ENCODE measurements around the gene DPH5.

The DPH5 gene

DNA sequence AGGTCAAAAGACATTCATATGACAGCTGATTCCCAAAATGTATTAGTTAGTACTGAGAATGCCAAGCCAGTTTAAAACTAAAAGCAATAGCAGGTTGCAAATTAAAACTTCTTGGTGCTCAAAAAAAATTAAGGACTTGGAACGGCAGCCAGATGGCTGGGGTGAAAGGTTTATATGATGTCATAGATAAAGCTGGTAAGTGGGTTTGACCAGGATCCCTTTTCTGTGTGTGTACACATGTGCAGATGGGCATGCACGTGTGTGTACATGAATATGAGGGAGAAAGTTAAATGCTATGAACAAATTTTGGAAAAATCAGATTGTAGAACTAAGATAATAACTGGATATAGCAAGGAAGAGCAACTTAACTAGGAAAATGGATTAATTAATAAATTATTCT lies 39.1 kb upstream of the DPH5 start:
- TF ChIP-seq, protein P1, sequence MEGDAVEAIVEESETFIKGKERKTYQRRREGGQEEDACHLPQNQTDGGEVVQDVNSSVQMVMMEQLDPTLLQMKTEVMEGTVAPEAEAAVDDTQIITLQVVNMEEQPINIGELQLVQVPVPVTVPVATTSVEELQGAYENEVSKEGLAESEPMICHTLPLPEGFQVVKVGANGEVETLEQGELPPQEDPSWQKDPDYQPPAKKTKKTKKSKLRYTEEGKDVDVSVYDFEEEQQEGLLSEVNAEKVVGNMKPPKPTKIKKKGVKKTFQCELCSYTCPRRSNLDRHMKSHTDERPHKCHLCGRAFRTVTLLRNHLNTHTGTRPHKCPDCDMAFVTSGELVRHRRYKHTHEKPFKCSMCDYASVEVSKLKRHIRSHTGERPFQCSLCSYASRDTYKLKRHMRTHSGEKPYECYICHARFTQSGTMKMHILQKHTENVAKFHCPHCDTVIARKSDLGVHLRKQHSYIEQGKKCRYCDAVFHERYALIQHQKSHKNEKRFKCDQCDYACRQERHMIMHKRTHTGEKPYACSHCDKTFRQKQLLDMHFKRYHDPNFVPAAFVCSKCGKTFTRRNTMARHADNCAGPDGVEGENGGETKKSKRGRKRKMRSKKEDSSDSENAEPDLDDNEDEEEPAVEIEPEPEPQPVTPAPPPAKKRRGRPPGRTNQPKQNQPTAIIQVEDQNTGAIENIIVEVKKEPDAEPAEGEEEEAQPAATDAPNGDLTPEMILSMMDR (conservative IDR thresholded peaks at IDR 0.05; ENCODE audit: low read depth, low read length), result no peak
- DNase-seq (ENCODE audit: low read depth), result no peak
- H3K4me3 ChIP-seq (ENCODE audit: low read length), result no peak overlapping the region

DNA sequence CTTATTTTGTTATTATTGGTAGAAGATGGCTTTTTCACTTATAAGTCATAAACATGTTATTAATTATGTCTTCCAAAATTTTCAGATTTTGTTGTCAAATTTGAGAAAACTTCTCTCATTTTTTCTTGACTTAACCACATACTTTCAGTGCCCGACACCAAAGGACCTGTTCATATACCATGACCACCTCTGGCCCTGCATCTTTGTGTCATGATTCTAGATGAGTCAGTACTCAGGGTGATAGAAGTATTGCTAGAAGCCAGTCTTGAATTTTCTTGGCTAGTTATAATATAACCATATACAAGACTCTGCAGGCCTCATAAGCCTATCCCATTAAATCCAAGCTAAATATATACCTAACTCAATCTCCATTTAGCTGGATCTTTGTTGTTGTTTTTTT lies 35.4 kb upstream of the DPH5 start:
- TF ChIP-seq, protein P1 (conservative IDR thresholded peaks at IDR 0.05; ENCODE audit: low read depth, low read length), result no peak
- H3K4me3 ChIP-seq (ENCODE audit: low read length), result no peak overlapping the region
- no peak for DNase-seq (ENCODE audit: low read depth)

DNA sequence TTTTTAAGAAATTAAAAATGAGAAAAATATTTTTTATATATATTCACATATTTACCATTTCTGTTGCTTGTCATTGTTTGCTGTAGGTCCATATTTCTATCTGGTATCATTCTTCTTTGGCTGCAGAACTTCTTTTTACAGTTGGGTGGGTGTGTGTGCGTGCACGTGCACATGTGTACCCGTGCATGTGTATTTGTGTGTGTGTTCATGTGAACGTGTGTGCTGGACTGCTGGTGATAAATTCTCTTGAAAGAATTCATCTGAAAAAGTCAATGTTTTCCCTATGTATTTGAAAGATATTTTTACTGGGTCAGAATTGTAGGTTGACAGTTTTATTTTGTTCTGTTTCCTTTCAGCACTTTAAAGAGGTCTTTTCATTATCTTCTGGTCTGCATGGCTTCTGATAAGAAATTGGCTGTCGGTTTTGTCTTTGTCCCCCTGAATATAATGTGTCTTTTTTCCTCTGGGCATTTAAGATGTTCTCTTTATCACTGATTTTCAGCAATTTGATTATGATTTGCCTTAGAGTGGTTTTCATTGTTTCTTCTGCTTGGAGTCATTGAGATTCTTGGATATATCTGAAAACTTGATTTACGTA lies 34.5 kb upstream of the DPH5 start:
- H3K4me3 ChIP-seq (ENCODE audit: low read length), result no peak overlapping the region
- DNase-seq (ENCODE audit: low read depth), result no peak
- TF ChIP-seq, protein P1 (conservative IDR thresholded peaks at IDR 0.05; ENCODE audit: low read depth, low read length), result no peak

DNA sequence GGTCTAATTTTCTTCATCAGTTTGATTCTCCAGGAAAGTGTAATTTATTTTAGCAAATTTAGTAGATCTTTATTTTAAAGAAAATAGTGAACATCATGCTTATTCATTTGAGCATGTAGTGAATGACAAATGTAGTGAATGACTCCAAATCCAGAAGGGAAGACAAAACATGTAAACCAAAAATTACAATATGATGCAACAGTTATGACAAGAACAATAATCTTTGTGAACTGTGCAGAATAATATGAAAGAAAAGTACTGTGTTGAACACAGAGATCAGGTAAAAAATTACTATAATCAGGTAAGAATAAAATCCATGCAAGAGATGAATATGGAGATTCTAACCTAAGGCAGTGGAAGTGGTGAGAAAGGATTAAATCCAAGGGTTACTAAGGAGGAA lies 30.0 kb upstream of the DPH5 start:
- TF ChIP-seq, protein P1 (conservative IDR thresholded peaks at IDR 0.05; ENCODE audit: low read depth, low read length), result no peak
- no peak for DNase-seq (ENCODE audit: low read depth)
- H3K4me3 ChIP-seq (ENCODE audit: low read length), result no peak overlapping the region

DNA sequence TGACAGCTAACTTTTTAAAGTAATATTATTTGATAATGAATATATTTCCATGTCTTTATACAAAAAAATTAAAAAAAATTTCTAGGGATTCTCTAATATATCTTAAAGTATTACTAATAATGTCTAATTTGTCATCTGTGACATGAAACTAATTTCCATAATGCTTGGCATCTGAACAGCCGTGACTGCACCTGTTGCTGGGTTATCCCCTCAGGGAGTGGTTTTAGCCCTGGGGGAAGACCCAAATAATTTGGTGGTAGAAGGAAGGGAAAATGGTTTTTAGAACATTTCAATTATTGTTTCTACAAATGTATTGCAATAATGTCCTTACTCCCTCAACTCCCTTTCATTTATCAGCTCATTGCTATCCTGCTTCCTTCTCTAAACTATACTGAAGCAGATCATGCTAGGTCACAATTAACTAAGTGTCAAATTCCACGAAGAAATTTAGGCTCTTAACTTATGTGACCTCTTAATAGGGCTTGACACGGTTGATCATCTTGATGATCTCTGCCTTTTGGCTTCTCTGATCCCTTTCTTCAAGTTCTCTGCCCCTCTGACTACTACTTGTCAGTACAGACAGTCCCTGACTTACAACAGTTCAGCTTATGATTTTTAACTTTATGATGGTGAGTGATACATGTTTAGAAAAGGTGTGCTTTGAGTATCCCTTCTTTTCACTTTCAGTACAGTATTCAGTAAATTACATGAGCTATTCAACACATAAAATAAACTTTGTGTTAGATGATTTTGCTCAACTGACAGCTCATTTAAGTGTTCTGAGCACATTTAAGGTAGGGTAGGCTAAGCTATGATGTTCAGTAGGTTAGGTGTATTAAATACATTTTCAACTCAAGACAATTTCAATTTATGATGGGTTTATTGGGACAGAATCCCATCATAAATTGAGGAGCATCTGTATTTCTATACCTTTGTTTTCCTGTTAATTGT lies 26.4 kb upstream of the DPH5 start:
- TF ChIP-seq, protein P1 (conservative IDR thresholded peaks at IDR 0.05; ENCODE audit: low read depth, low read length), result no peak
- no peak overlapping the region for H3K4me3 ChIP-seq (ENCODE audit: low read length)
- DNase-seq (ENCODE audit: low read depth), result no peak

DNA sequence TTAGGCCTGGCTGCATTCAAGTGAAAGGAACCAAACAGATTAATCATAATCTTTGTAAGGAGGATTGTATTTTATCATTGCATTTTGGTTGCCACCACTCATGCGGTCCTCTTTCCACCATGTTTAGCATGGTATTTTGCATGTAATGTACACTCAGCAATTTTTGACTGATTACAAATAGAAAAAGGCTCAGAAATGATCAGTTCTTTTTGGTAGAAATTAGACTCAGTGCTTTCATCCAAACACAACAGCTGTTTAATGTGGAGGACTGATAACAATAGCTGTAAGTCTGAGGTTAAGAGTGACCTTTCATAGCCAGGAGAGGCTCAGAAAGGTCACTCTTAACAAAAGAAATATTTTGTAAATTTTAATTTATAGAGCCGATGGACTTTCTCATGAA lies 25.3 kb upstream of the DPH5 start:
- H3K4me3 ChIP-seq (ENCODE audit: low read length), result no peak overlapping the region
- TF ChIP-seq, protein P1 (conservative IDR thresholded peaks at IDR 0.05; ENCODE audit: low read depth, low read length), result no peak
- no peak for DNase-seq (ENCODE audit: low read depth)

DNA sequence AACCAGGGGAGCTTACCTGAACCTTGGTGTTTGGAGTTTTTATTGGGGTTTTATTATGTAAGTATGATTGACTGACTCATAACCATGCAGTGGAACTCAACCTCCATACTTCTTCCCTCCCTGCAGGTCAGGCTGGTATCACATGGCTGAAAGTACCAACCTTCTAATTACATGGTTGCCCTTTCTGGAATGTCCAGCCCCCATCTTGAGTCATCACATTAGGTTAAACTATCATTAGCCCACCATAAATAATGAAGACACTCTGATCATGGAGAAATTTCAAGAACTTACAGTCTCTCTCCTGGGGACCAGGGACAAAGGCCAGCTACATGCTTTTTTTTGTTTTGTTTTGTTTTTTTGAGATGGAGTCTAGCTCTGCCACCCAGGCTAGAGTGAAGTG lies 19.2 kb upstream of the DPH5 start:
- TF ChIP-seq, protein P1 (conservative IDR thresholded peaks at IDR 0.05; ENCODE audit: low read depth, low read length), result no peak
- DNase-seq (ENCODE audit: low read depth), result no peak
- no peak overlapping the region for H3K4me3 ChIP-seq (ENCODE audit: low read length)
